B cell (primary cell): Measurements from ENCODE around the gene SLU7. TPM values are rescaled to one million over a fixed set of nuclear protein-coding genes. Genes with fewer than 3 reads are reported as not detected.

ENCODE experiments used
- ATAC-seq: fragments of 200-7000 bp; cut with Tn5 transposase; one replicate; pipeline ENCODE4 v1.10.0; 2021; ENCODE audit warnings: low read depth, mild to moderate bottlenecking, moderate number of reproducible peaks, moderate library complexity
- CTCF ChIA-PET: fragments of 350-600 bp; sonication (Branson Sonifier 250); formaldehyde crosslinking; loops from one replicate; lab custom pipeline; 2021; ENCODE audit warnings: antibody characterized with exemption, inconsistent platforms; lab: Charles Lee
- POLR2A ChIA-PET: fragments of 350-600 bp; sonication (Branson Sonifier 250); formaldehyde crosslinking; loops from one replicate; lab custom pipeline; 2021; ENCODE audit warnings: antibody characterized with exemption; lab: Charles Lee
- DNase-seq: peaks from one replicate; pipeline ENCODE4 v3.0.0; 2013
- H2AFZ ChIP-seq: 2 replicates; pipeline ENCODE4 v1.6.1; 2012; ENCODE audit warnings: mild to moderate bottlenecking, low read depth, low read length; ENCODE audit not compliant: insufficient read depth, poor library complexity, severe bottlenecking
- H3K27ac ChIP-seq, 2 donors: 1 replicate in 1 of 2; 2 replicates in 1 of 2; pipeline ENCODE4 v1.5.1; 2012 to 2013; ENCODE audit warnings: low read length in 2 of 2, mild to moderate bottlenecking in 2 of 2, moderate library complexity in 1 of 2
- H3K27me3 ChIP-seq, 4 experiments: fragments of 200-600 bp in 1 of 4; sonication (generic) in 1 of 4; replicated peaks in 1 of 4; 1 replicate in 2 of 4; 2 replicates in 2 of 4; pipeline versions ENCODE4 v1.6.1 to v1.7.0; 2013 to 2016; ENCODE audit warnings: low read length in 3 of 4, mild to moderate bottlenecking in 2 of 4, mixed read lengths in 1 of 4, moderate library complexity in 1 of 4; ENCODE audit not compliant: insufficient read depth in 4 of 4, control insufficient read depth in 3 of 4; ENCODE audit errors: control extremely low read depth in 1 of 4
- H3K36me3 ChIP-seq, 2 experiments: replicated peaks in 1 of 2; 1 replicate in 1 of 2; 2 replicates in 1 of 2; pipeline versions ENCODE4 v1.6.1 to v1.7.1; 2013; ENCODE audit warnings: low read length in 1 of 2; ENCODE audit not compliant: insufficient read depth in 2 of 2, control insufficient read depth in 1 of 2; ENCODE audit errors: control extremely low read depth in 1 of 2, extremely low read depth in 1 of 2
- H3K4me1 ChIP-seq, 2 donors: fragments of 200-600 bp in 1 of 2; sonication (generic) in 1 of 2; 1 replicate in 1 of 2; 2 replicates in 1 of 2; pipeline versions ENCODE4 v1.5.1 to v1.6.1; 2013 to 2017; ENCODE audit warnings: low read length in 2 of 2; ENCODE audit not compliant: control insufficient read depth in 2 of 2, insufficient read depth in 2 of 2
- H3K4me2 ChIP-seq: replicated peaks from 2 replicates; pipeline ENCODE3; 2012; ENCODE audit warnings: mild to moderate bottlenecking, low read depth, low read length; ENCODE audit not compliant: poor library complexity, severe bottlenecking
- H3K4me3 ChIP-seq, 5 experiments: fragments of 200-600 bp in 1 of 5; sonication (generic) in 1 of 5; 1 replicate in 3 of 5; 2 replicates in 2 of 5; pipeline versions ENCODE4 v1.5.1 to v1.7.0; 2011 to 2016; ENCODE audit warnings: low read length in 4 of 5, mild to moderate bottlenecking in 4 of 5, low read depth in 2 of 5, control low read depth in 1 of 5, moderate library complexity in 1 of 5; ENCODE audit not compliant: insufficient read depth in 1 of 5; ENCODE audit errors: control extremely low read depth in 1 of 5, extremely low read depth in 1 of 5
- H3K79me2 ChIP-seq: fragments of 200-600 bp; sonication (generic); one replicate; pipeline ENCODE4 v1.6.0; 2016; ENCODE audit warnings: low read length; ENCODE audit not compliant: control insufficient read depth, insufficient read depth
- H3K9ac ChIP-seq: fragments of 200-600 bp; sonication (generic); 2 replicates; pipeline ENCODE4 v1.6.1; 2017; ENCODE audit warnings: mild to moderate bottlenecking, low read length, moderate library complexity
- H3K9me3 ChIP-seq, 3 donors: one replicate each; pipeline versions ENCODE4 v1.6.1 to v1.7.1; 2013; ENCODE audit warnings: low read length in 2 of 3; ENCODE audit not compliant: control insufficient read depth in 2 of 3, insufficient read depth in 1 of 3; ENCODE audit errors: control extremely low read depth in 1 of 3
- H4K20me1 ChIP-seq: 2 replicates; pipeline ENCODE4 v1.6.0; 2012; ENCODE audit warnings: mild to moderate bottlenecking, low read length; ENCODE audit not compliant: insufficient read depth, control insufficient read depth, poor library complexity, severe bottlenecking
- H3K27ac Mint-ChIP-seq: one replicate; pipeline ENCODE4 v1.8.0; 2021; ENCODE audit warnings: mixed read lengths
- H3K27me3 Mint-ChIP-seq: one replicate; pipeline ENCODE4 v1.8.0; 2021; ENCODE audit warnings: mixed read lengths
- H3K4me1 Mint-ChIP-seq: one replicate; pipeline ENCODE4 v1.8.0; 2021; ENCODE audit warnings: mixed read lengths
- H3K4me3 Mint-ChIP-seq: one replicate; pipeline ENCODE4 v1.8.0; 2021; ENCODE audit warnings: mixed read lengths
- H3K9me3 Mint-ChIP-seq: one replicate; pipeline ENCODE4 v1.8.0; 2022; ENCODE audit warnings: mixed read lengths; ENCODE audit not compliant: insufficient read depth
- CTCF ChIP-seq: fragments of 200-600 bp; IDR thresholded peaks from one replicate; pipeline ENCODE4 v1.8.0; 2022; ENCODE audit warnings: antibody characterized with exemption, mild to moderate bottlenecking
- EZH2 ChIP-seq: IDR thresholded peaks from 2 replicates; pipeline ENCODE4 v1.6.1; 2012; ENCODE audit warnings: borderline replicate concordance, low read depth, mild to moderate bottlenecking, moderate library complexity, low read length; ENCODE audit not compliant: insufficient read depth, poor library complexity, severe bottlenecking
- WGBS: methylation state at CpG from one replicate; pipeline ENCODE4 v1.1.5; 2013; ENCODE audit warnings: missing lambda C conversion rate; ENCODE audit not compliant: insufficient coverage; 5-methylcytosine and 5-hydroxymethylcytosine counted together
- intact Hi-C: fragments of 100-400 bp; cut with micrococcal nuclease; formaldehyde crosslinking; loops from one replicate; pipeline ENCODE4 v1.10.0; 2022
- polyA plus RNA-seq: library from polyadenylated mRNA; depleted of rRNA; stranded (reverse); fragments of >200 nt; gene quantifications from 2 replicates; pipeline ENCODE4 v1.2.3, GENCODE V29; 2012
- total RNA-seq, 2 donors: library from RNA; stranded (reverse); fragments of 120-200 nt in 1 of 2; gene quantifications; 1 replicate in 1 of 2; 2 replicates in 1 of 2; pipeline versions ENCODE4 v1.2.3 to v1.2.4, GENCODE V29; 2013 to 2022

The SLU7 gene
- total and polyA plus RNA-seq, 2 donors (not counting 1 experiment from before 2014, with no cell fraction given): 30.8 to 68.3 TPM

- no peaks in the 10 kb centered on the region for H3K36me3 ChIP-seq
- POLR2A ChIA-PET: no interaction called here
These were observed 42.5 kb upstream of the SLU7 start for GRCh38 chr5:160461378-160461777.

More at GRCh38 chr5:160461378-160461777, 42.5 kb upstream of the SLU7 start:
- peaks cover 2 to 5% of the 10 kb centered on the region in 2 donors for H3K4me1 ChIP-seq
- CTCF ChIA-PET: interaction anchor here (2.9 kb wide), 1 partner anchor 22 kb away, joined by 37 read pairs; no protein-coding TSS in a partner anchor
- peaks cover 0 to 15% (median 0%) of the 10 kb centered on the region in 4 experiments for H3K27me3 ChIP-seq
- H3K9me3 ChIP-seq: no peaks in the 10 kb centered on the region
- no peaks in the 10 kb centered on the region for H4K20me1 ChIP-seq
- no peak overlapping the region for H3K4me2 ChIP-seq
- no peak overlapping the region for H3K27ac ChIP-seq
- TF ChIP-seq EZH2 (no peak), CTCF (no peak)
- no peak overlapping the region for H3K4me3 Mint-ChIP-seq
- H3K27ac Mint-ChIP-seq: no peak overlapping the region
- peaks cover 20% of the 10 kb centered on the region for H3K4me1 Mint-ChIP-seq
- 80% methylated on average over 5 of the region's 6 CpGs for WGBS
- H2AFZ ChIP-seq: no peak overlapping the region
- DNase-seq (no peak), ATAC-seq (no peak)
- H3K4me3 ChIP-seq: no peak overlapping the region
- intact Hi-C loops: no loop called here
- no peaks in the 10 kb centered on the region for H3K9me3 Mint-ChIP-seq
- no peaks in the 10 kb centered on the region for H3K27me3 Mint-ChIP-seq
- H3K79me2 ChIP-seq: no peaks in the 10 kb centered on the region
- no peak overlapping the region for H3K9ac ChIP-seq
